ENCODE data around the gene AUTS2. TPM values are rescaled to one million over a fixed set of nuclear protein-coding genes. Genes with fewer than 3 reads are reported as not detected.

AUTS2 gene
- polyA plus RNA-seq, 1 donor (not counting 4 experiments of a cell fraction or from before 2014, with no cell fraction given) = 4.7 TPM

GRCh38 chr7:70571961-70572360 is 973.7 kb downstream of the AUTS2 start:
- peaks cover 34% of the 10 kb centered on the region for H3K4me1 ChIP-seq (ENCODE audit: control insufficient read depth, extremely low read depth, insufficient read depth, low read length)
- no peak overlapping the region for H3K4me3 ChIP-seq (ENCODE audit: control insufficient read depth in 2 of 3, extremely low read depth in 1 of 3, insufficient read depth in 2 of 3, low read depth in 1 of 3, low read length in 3 of 3)
- H3K9me3 ChIP-seq (ENCODE audit: control insufficient read depth, low read depth, low read length) = no peaks in the 10 kb centered on the region
- H3K9ac ChIP-seq (ENCODE audit: control insufficient read depth, extremely low read depth, insufficient read depth, low read length) = no peak overlapping the region
- dilution Hi-C loops (cut with MboI; ENCODE audit: extremely low pct_ligation_motif_present, low sequenced_read_pairs) = no loop called here
- no peak for DNase-seq (ENCODE audit: low read depth, low spot score)
- no peaks in the 10 kb centered on the region for H3K9me1 ChIP-seq (ENCODE audit: control insufficient read depth, extremely low read depth, insufficient read depth, low read length)
- H3K79me2 ChIP-seq (ENCODE audit: control insufficient read depth, insufficient read depth, low read length) = no peaks in the 10 kb centered on the region
- no peak for FAIRE-seq
- H2AFZ ChIP-seq (ENCODE audit: control insufficient read depth, low read length) = no peak overlapping the region
- no peak overlapping the region for H3K27ac ChIP-seq (ENCODE audit: control insufficient read depth, insufficient read depth, low read length)
- H3K27me3 ChIP-seq (ENCODE audit: control insufficient read depth, extremely low read depth, insufficient read depth, low read length) = no peaks in the 10 kb centered on the region
- TF ChIP-seq EZH2 (IDR thresholded peaks at IDR 0.05; ENCODE audit: low read length) (no peak), CTCF (optimal IDR thresholded peaks at IDR 0.05 in 1 of 3, IDR thresholded peaks at IDR 0.05 in 1 of 3, conservative IDR thresholded peaks at IDR 0.05 in 1 of 3; ENCODE audit: extremely low read depth in 1 of 3, insufficient read depth in 2 of 3, low read length in 3 of 3) (no peak)
- H4K20me1 ChIP-seq (ENCODE audit: control insufficient read depth, extremely low read depth, insufficient read depth, low read length) = no peaks in the 10 kb centered on the region
- H3K4me2 ChIP-seq (ENCODE audit: control insufficient read depth, extremely low read depth, insufficient read depth, low read depth, low read length) = no peak overlapping the region
- H3K36me3 ChIP-seq (ENCODE audit: control insufficient read depth in 2 of 2, extremely low read depth in 1 of 2, insufficient read depth in 2 of 2, low read length in 2 of 2) = no peaks in the 10 kb centered on the region

- dilution Hi-C loops (cut with MboI; ENCODE audit: extremely low pct_ligation_motif_present, low sequenced_read_pairs) = no loop called here
- H3K9me1 ChIP-seq (ENCODE audit: control insufficient read depth, extremely low read depth, insufficient read depth, low read length) = no peaks in the 10 kb centered on the region
- H3K4me1 ChIP-seq (ENCODE audit: control insufficient read depth, extremely low read depth, insufficient read depth, low read length) = peaks cover 34% of the 10 kb centered on the region
- H4K20me1 ChIP-seq (ENCODE audit: control insufficient read depth, extremely low read depth, insufficient read depth, low read length) = no peaks in the 10 kb centered on the region
- no peaks in the 10 kb centered on the region for H3K79me2 ChIP-seq (ENCODE audit: control insufficient read depth, insufficient read depth, low read length)
- H3K36me3 ChIP-seq (ENCODE audit: control insufficient read depth in 2 of 2, extremely low read depth in 1 of 2, insufficient read depth in 2 of 2, low read length in 2 of 2) = no peaks in the 10 kb centered on the region
- H2AFZ ChIP-seq (ENCODE audit: control insufficient read depth, low read length) = no peak overlapping the region
- FAIRE-seq (no peak), DNase-seq (ENCODE audit: low read depth, low spot score) (no peak)
- TF ChIP-seq CTCF (optimal IDR thresholded peaks at IDR 0.05 in 1 of 3, IDR thresholded peaks at IDR 0.05 in 1 of 3, conservative IDR thresholded peaks at IDR 0.05 in 1 of 3; ENCODE audit: extremely low read depth in 1 of 3, insufficient read depth in 2 of 3, low read length in 3 of 3) (no peak), EZH2 (IDR thresholded peaks at IDR 0.05; ENCODE audit: low read length) (no peak)
- H3K9ac ChIP-seq (ENCODE audit: control insufficient read depth, extremely low read depth, insufficient read depth, low read length) = no peak overlapping the region
- H3K27me3 ChIP-seq (ENCODE audit: control insufficient read depth, extremely low read depth, insufficient read depth, low read length) = no peaks in the 10 kb centered on the region
- H3K9me3 ChIP-seq (ENCODE audit: control insufficient read depth, low read depth, low read length) = no peaks in the 10 kb centered on the region
- no peak overlapping the region for H3K4me3 ChIP-seq (ENCODE audit: control insufficient read depth in 2 of 3, extremely low read depth in 1 of 3, insufficient read depth in 2 of 3, low read depth in 1 of 3, low read length in 3 of 3)
- no peak overlapping the region for H3K4me2 ChIP-seq (ENCODE audit: control insufficient read depth, extremely low read depth, insufficient read depth, low read depth, low read length)
- H3K27ac ChIP-seq (ENCODE audit: control insufficient read depth, insufficient read depth, low read length) = no peak overlapping the region
Observed at GRCh38 chr7:70572571-70572970, 974.3 kb downstream of the AUTS2 start.
